Activated naive CD8-positive, alpha-beta T cell (primary cell): Measurements from ENCODE around the gene ALS2CL.

Experiments used
- H3K27ac Mint-ChIP-seq: one replicate; pipeline ENCODE4 v1.8.0; 2021; ENCODE audit warnings: mixed read lengths
- H3K27me3 Mint-ChIP-seq: one replicate; pipeline ENCODE4 v1.8.0; 2021; ENCODE audit warnings: mixed read lengths
- H3K36me3 Mint-ChIP-seq: one replicate; pipeline ENCODE4 v1.8.0; 2021; ENCODE audit warnings: mixed read lengths
- H3K4me1 Mint-ChIP-seq: one replicate; pipeline ENCODE4 v1.8.0; 2021; ENCODE audit warnings: low read depth, mixed read lengths
- H3K4me3 Mint-ChIP-seq: one replicate; pipeline ENCODE4 v1.8.0; 2021; ENCODE audit warnings: mild to moderate bottlenecking, mixed read lengths
- H3K9me3 Mint-ChIP-seq: one replicate; pipeline ENCODE4 v1.8.0; 2021; ENCODE audit warnings: low read depth, mixed read lengths

The ALS2CL gene

DNA sequence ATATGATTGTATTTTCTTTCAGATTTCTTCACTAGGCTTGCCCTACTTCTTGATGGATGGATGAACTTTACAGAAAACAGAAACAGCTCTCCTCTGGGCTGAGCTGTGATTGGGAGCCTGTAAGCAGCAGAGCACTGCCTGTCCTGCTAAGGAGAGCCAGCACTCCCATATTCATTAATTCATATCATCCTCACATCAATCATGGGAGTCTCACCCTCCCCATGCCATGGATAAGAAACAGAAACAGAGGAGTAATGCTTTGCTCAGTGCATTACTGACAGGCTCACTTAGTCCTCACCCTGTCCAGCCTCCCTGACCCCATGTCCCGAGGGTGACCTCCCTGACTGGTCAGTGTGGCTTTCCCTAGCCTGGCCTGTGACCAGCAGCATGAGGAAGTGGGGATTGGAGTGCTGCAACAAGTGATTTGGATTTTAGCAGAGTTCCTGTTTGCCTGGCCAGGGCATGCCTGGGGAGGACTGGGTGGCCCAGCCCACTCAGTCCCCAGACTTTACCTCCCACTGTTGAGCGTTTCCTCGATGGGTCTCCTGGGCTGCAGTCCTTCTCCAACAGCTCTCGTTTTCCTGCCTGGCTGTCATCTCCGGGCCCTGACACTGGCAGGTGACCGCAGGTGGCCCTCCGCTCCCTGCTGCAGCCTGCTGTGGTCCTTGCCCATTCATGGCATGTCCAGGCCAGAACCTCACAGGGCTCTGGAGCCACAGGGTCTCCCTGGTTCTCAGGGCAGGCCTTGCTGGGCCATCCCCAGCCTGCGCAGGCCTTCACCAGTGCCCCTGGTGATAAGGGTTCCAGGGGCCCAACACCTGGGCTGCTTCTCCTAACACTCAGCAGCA lies 6.4 kb upstream of the ALS2CL start:
- Mint-ChIP-seq H3K4me1 (peaks cover 23% of the 10 kb centered on the region), H3K4me3 (no peak overlapping the region), H3K27me3 (no peaks in the 10 kb centered on the region), H3K36me3 (no peaks in the 10 kb centered on the region), H3K9me3 (no peaks in the 10 kb centered on the region), H3K27ac (no peak overlapping the region)

DNA sequence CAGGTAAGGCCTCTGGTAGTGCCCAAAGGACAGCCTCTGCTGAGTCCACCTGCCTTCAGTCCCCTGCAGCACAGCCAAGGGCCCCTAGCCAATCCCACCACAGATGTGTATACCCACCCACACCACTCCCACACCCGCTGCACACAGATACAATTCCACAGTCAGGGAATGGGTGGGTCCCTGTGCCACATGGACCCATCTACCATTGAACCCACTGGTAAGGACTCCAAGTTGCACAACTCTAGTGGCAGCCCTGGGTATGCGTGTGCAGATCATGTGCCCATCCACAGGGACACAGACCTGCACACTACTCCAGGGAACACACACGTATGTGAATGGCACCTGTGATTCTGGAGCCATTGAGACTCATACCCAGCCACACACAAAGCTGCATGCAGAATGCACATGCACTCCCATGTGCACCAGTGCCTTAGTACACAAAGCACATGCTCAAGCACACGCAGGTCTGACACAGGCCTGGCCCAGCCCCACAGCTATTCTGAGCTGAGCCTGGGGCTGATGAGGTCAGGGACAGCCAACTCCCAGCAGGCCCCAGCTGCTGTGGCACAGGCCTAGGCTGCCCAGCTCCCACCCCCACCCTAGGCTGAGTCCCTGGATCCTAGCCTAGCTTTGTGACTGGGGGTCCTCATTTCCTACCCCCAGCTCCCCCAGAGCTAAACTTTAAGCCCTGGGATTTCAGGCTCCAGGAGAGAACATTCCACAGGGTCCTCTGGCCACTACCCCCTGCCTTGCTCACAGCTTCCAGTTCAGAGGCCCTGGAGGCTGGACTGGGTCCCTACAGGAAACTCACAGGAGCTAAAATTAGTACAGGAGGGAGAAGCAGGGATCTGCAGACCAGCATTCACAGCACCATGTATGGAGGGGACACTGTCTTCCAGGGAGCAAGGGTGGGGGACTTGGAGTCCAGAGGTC lies 2.7 kb upstream of the ALS2CL start:
- Mint-ChIP-seq H3K4me1 (peaks cover 41% of the 10 kb centered on the region), H3K27me3 (no peaks in the 10 kb centered on the region), H3K9me3 (no peaks in the 10 kb centered on the region), H3K36me3 (no peaks in the 10 kb centered on the region), H3K4me3 (peak overlapping the region; percentile 22), H3K27ac (peak overlapping the region; percentile 66)

DNA sequence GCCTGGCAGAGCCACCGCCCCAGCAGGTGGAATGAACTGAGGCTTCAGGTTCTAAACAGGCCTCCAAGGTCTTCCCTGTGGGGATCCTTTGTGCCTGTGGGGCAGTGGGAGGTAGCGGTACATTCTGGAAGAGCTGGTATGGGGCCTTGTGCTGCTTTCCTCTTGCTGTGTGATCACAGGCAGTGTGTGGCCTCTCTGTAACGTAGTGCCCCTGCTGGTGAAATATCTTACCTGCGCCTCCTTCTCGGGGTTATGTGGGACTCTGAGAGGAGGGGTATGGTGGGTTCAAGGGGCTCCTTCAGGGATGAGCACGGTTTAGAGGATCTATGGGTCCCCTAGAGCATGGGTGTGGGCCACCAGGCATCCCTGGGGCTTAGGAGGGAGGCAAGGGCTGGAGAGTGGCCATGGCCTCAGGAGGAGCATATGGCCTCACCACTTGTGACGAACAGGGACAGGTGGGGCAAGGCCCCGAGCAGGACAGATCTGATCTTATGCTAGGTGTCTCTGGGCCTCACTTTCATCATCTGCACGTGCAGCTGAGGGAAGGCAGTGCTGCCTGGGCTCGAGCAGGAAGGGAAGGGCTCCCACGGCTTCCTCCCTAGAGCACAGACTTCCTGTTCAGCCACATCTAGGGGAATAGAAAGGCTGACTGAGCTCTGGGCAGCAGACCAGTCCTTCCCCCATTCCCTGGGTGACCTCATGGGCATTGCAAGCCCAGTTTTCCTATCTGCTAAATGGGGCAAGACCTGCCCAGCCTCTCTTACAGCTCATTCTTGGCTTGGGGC lies 1.9 kb upstream of the ALS2CL start:
- Mint-ChIP-seq H3K36me3 (no peaks in the 10 kb centered on the region), H3K9me3 (no peaks in the 10 kb centered on the region), H3K4me1 (peaks cover 44% of the 10 kb centered on the region), H3K27ac (peak overlapping the region; percentile 66), H3K4me3 (peak overlapping the region; percentile 23), H3K27me3 (no peaks in the 10 kb centered on the region)

DNA sequence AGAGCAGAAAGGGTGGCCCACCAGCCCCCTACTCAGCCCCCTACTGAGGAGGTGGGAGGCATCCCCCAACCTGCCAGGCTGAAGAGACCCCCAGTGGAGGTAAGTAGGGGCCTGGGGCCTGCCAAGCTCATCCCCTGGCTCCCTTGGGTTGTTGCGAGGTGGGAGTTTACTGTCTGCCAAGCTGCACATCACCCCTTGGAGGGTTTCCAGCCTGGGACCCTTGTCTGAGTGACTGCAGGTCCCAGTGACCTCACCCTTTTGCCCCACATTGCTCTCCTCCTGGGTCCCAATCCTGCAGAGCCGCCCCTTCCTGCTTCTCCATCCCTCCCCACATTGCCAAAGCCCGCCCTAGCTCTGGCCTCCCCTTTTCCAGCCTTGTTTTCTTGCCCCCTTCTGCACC lies 1.0 kb upstream of the ALS2CL start:
- peaks cover 49% of the 10 kb centered on the region for H3K4me1 Mint-ChIP-seq
- H3K27me3 Mint-ChIP-seq: no peaks in the 10 kb centered on the region
- H3K4me3 Mint-ChIP-seq: peak overlapping the region; percentile 49
- peak overlapping the region; percentile 22 for H3K27ac Mint-ChIP-seq
- no peaks in the 10 kb centered on the region for H3K9me3 Mint-ChIP-seq
- H3K36me3 Mint-ChIP-seq: no peaks in the 10 kb centered on the region

DNA sequence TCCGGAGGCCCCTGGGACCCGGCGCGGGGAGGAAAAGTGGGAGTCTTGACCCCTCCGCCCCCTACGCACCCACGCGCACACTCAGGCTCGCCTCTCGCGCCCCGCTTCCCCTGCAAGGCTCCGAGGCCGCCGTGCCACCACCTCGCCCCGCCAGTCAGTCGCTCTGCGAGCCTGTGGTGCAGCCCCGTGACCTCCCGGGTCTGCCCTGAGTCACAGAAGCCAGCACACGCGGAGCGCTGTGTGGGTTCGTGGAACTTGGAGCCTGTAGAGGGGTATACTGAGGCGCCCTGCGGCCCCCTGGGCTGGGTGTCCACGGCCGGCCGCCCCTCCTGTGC lies 380 bp upstream of the ALS2CL start:
- Mint-ChIP-seq H3K4me3 (peak overlapping the region; percentile 35), H3K27me3 (no peaks in the 10 kb centered on the region), H3K9me3 (no peaks in the 10 kb centered on the region), H3K27ac (no peak overlapping the region), H3K4me1 (peaks cover 47% of the 10 kb centered on the region), H3K36me3 (no peaks in the 10 kb centered on the region)

DNA sequence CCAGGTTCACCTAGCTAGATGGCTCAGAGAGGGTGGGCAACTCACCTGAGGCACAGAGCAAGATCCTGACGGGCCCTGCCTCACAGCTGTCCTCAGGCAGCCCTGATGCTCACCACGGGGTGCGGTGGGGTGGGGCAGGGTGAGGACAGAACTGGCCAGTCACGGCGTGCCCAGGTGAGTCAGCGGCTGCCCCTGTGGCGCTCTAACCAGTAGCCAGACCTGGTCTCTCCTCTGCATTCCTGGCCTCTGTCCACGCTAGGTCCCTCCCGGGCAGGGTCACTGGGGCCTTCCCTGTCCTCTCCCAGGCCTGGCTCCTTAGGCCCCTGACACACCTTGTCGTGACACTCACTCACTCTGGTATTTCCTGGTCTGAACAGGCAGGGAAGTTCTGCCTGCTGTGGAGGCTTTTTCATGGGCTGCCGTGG lies 901 bp downstream of the ALS2CL start:
- Mint-ChIP-seq H3K27me3 (no peaks in the 10 kb centered on the region), H3K4me3 (peak overlapping the region; percentile 87), H3K4me1 (peaks cover 44% of the 10 kb centered on the region), H3K27ac (no peak overlapping the region), H3K36me3 (no peaks in the 10 kb centered on the region), H3K9me3 (no peaks in the 10 kb centered on the region)

DNA sequence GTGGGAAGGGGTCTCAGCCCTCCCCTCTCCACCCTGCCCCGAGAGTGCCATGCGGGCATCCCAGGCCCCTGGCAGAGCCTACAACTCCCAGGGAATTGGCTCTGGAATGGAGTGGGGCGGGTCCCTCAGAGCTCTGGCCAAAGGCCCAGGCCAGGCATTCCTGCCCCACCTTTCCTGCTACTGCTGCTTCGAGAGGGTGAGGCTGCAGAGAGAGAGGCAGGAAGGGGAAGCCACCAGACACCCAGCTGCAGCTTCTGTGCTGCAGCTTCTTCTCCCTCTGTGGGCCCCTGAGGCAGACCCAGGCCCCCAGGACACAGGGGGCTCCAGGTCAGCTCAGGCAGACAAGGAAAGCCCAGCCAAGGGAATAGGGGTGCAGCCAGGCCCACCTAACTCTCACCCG lies 2.7 kb downstream of the ALS2CL start:
- H3K27ac Mint-ChIP-seq: no peak overlapping the region
- H3K27me3 Mint-ChIP-seq: no peaks in the 10 kb centered on the region
- H3K4me3 Mint-ChIP-seq: no peak overlapping the region
- H3K36me3 Mint-ChIP-seq: no peaks in the 10 kb centered on the region
- peaks cover 39% of the 10 kb centered on the region for H3K4me1 Mint-ChIP-seq
- H3K9me3 Mint-ChIP-seq: no peaks in the 10 kb centered on the region

DNA sequence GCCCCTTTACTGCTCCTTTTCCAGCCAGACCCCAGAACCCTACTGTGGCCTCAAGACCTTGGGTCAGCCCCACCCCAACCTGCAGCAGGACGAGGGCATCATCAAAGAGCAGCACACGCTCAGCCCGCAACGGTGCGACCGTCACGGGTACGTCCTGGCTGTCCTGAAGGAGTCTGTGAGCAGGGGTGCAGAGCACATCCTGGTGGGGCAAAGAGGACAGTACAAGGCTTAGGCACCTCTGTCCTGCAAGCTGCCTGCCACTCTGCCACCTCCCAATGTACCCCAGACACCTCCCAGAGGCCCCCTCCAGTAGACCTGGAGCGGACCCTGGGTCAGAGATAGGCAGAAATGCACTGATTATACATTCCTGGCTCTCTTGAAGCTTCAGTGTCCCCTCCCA lies 8.0 kb downstream of the ALS2CL start:
- no peak overlapping the region for H3K4me3 Mint-ChIP-seq
- no peaks in the 10 kb centered on the region for H3K27me3 Mint-ChIP-seq
- H3K36me3 Mint-ChIP-seq: peaks cover 5% of the 10 kb centered on the region
- peaks cover 5% of the 10 kb centered on the region for H3K4me1 Mint-ChIP-seq
- no peak overlapping the region for H3K27ac Mint-ChIP-seq
- no peaks in the 10 kb centered on the region for H3K9me3 Mint-ChIP-seq

DNA sequence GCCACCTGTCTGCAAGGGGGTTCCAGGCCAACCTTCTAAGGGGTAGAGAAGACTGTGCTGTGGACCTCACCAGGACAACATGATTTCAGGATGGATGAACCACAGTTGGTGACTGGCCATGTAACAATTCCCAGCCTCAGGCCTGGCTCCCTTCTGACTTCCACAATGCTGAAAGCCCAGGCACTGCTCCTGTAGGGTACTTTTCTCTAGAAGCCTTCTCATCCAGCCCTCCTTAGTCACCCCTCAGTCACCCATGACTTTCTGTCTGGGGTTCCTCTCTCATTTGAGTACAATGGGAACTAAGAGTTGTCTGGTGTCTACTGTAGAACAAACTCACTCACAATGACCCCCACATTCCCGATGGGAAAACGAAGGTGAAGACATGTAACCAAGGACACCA lies 8.6 kb downstream of the ALS2CL start:
- Mint-ChIP-seq H3K27ac (no peak overlapping the region), H3K9me3 (no peaks in the 10 kb centered on the region)

DNA sequence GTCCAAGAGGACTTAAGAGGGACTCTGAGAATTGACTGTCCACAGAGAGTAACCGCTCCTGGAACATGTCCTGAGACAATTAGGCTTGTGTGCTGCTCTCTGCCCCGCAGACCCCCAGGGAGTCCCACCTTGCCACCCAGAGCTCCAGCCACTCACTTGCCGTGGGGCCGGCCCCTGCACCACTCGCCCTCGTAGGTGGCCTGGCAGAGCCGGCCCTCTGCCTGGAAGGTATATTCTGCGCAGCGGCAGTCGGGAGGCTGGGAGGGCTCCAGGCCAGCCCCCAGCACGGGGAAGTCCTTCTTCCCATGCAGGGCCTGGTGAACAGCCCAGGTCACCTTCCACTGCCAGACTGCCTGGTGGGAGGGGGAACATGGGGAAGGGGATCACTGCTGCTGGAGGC lies 10.5 kb downstream of the ALS2CL start:
- Mint-ChIP-seq H3K4me3 (no peak overlapping the region), H3K27me3 (no peaks in the 10 kb centered on the region), H3K4me1 (no peaks in the 10 kb centered on the region), H3K27ac (no peak overlapping the region), H3K9me3 (no peaks in the 10 kb centered on the region), H3K36me3 (peaks cover 6% of the 10 kb centered on the region)

More for the DNA sequence above, 8.6 kb downstream of the ALS2CL start:
- Mint-ChIP-seq H3K4me1 (peaks cover 2% of the 10 kb centered on the region), H3K27me3 (no peaks in the 10 kb centered on the region), H3K36me3 (peaks cover 6% of the 10 kb centered on the region), H3K4me3 (no peak overlapping the region)

DNA sequence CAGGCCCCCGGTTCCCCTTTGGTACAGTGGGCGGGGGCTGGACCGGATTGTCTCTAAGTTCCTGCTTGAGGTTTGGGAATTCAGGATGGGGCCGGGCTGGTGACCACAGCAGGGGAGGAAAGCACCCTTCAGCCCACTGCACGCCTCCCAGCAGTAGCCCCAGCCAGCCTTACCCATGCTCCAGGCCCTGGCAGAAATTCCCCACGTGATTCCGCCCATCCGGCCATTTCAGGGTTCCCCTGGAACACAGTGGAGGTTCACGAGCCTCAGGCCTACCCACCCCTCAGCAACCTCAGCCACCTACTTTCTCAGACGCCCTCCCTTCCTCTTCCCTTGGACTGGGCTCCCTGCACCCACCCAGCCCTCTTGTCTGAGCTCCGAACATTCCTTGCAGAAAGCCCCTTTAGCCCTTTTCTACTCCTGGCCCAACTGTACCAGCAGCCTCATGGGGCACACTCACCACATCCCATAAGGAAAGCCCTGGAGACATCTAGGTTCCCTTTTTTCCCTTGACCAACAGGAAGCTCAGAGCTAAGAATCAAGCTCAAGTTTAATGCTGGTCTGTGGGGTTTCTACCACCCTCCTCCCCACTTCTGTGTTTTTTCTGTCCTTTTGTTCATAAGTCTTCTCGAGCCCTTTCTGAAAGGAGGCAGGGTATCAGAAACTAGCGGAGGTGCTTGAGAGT lies 11.5 kb downstream of the ALS2CL start:
- Mint-ChIP-seq H3K4me1 (no peaks in the 10 kb centered on the region), H3K9me3 (no peaks in the 10 kb centered on the region), H3K27me3 (no peaks in the 10 kb centered on the region), H3K27ac (no peak overlapping the region), H3K36me3 (peaks cover 6% of the 10 kb centered on the region), H3K4me3 (no peak overlapping the region)

DNA sequence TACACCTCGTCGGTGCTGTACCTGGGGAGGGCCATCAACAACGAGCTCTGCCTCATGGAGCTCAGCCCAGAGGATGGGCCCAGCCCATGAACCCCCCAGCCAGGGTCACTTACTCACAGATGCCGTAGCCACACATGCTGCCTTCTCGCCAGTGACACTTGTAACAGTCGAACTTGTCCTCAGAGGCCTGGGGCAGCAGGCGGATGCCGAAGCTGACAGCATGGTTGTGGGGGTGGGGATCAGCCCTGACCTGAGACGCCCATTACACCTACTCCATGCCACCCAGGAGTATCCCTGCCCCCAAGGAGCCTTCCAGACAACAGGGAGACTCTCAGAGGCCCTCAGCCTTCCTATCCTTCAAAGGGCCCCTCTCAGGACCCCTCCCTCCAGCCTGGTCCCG lies 12.1 kb downstream of the ALS2CL start:
- no peaks in the 10 kb centered on the region for H3K9me3 Mint-ChIP-seq
- H3K27me3 Mint-ChIP-seq: no peaks in the 10 kb centered on the region
- H3K27ac Mint-ChIP-seq: no peak overlapping the region
- peaks cover 6% of the 10 kb centered on the region for H3K36me3 Mint-ChIP-seq
- H3K4me3 Mint-ChIP-seq: no peak overlapping the region
- no peaks in the 10 kb centered on the region for H3K4me1 Mint-ChIP-seq

DNA sequence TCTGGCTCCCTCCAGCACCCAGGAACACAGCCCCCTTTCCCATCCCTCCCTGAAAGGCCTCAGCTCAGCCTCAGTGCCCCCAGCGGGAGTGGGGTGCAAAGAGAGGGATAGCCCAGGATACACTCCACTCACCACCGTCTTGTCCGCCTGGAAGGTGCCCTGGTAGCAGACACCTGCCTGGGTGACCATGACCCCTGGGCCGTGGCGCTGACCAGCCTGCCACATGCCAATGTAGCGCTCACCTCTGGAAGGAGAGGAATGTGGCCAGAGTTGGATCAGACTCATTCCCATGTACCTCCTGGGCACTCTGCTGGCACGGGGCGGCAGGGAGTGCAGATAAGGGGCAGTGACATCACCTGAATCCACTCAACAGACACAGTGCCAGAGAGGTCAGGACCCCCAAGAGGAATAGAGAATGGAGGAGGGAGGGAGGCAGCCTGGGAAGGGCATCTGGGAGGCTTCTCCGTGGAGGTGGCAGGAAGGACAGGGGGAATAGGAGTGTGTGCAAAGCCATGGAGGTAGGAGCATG lies 13.1 kb downstream of the ALS2CL start:
- H3K9me3 Mint-ChIP-seq: no peaks in the 10 kb centered on the region
- H3K36me3 Mint-ChIP-seq: peaks cover 6% of the 10 kb centered on the region
- H3K27me3 Mint-ChIP-seq: no peaks in the 10 kb centered on the region
- H3K4me1 Mint-ChIP-seq: no peaks in the 10 kb centered on the region
- no peak overlapping the region for H3K4me3 Mint-ChIP-seq
- H3K27ac Mint-ChIP-seq: no peak overlapping the region

DNA sequence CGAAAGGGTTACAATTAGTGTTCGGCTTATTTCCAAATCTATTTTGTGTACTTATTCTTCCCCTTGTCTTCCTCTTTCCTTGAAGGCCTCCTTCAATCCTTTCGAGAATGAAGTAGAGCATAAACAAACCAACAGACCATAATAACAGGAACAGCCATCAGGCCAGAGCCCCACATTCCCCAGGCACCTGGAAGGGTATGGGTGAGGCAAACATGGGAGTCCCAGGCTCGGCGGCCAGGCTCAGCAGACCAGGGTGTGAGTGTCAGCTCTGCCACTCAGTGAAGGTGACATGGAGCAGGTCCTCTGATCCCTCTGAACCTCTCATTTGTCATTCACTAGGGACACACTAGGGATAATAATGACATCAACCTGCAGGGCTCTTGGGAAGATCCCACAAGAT lies 13.8 kb downstream of the ALS2CL start:
- no peaks in the 10 kb centered on the region for H3K4me1 Mint-ChIP-seq
- no peaks in the 10 kb centered on the region for H3K9me3 Mint-ChIP-seq
- H3K4me3 Mint-ChIP-seq: no peak overlapping the region
- H3K36me3 Mint-ChIP-seq: peaks cover 4% of the 10 kb centered on the region
- H3K27ac Mint-ChIP-seq: no peak overlapping the region
- no peaks in the 10 kb centered on the region for H3K27me3 Mint-ChIP-seq
